ENCODE measurements around the gene ADGRF1.

DNA sequence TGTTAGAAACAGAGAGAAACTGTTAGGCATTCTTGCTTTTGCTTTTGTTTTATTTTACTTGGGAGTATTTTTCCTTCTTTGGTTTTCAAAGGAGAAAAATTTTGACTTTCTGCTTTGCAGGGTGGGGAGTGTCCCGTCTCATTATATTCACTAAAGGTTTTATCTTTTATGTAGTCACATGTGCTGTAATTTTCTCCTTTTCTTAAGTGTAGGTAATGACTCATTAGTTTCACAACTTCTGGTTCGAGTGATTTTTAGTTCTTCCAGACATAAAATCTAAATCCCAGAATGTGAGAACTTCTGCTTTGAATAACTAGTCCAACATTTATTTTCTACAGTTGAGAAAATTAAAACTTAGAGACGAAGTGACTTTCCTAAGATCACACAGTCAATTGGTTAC lies 37.7 kb downstream of the ADGRF1 start:
- TF ChIP-seq, protein P1, sequence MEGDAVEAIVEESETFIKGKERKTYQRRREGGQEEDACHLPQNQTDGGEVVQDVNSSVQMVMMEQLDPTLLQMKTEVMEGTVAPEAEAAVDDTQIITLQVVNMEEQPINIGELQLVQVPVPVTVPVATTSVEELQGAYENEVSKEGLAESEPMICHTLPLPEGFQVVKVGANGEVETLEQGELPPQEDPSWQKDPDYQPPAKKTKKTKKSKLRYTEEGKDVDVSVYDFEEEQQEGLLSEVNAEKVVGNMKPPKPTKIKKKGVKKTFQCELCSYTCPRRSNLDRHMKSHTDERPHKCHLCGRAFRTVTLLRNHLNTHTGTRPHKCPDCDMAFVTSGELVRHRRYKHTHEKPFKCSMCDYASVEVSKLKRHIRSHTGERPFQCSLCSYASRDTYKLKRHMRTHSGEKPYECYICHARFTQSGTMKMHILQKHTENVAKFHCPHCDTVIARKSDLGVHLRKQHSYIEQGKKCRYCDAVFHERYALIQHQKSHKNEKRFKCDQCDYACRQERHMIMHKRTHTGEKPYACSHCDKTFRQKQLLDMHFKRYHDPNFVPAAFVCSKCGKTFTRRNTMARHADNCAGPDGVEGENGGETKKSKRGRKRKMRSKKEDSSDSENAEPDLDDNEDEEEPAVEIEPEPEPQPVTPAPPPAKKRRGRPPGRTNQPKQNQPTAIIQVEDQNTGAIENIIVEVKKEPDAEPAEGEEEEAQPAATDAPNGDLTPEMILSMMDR (IDR thresholded peaks at IDR 0.05; ENCODE audit: insufficient read depth, low read length), result no peak
- TF ChIP-seq POLR2AphosphoS5 (IDR thresholded peaks at IDR 0.05; ENCODE audit: low read depth) (no peak), SPI1 (IDR thresholded peaks at IDR 0.05; ENCODE audit: borderline replicate concordance, low read depth) (no peak), GABPA (IDR thresholded peaks at IDR 0.05; ENCODE audit: low read depth) (no peak)
- TF ChIP-seq, protein P2, sequence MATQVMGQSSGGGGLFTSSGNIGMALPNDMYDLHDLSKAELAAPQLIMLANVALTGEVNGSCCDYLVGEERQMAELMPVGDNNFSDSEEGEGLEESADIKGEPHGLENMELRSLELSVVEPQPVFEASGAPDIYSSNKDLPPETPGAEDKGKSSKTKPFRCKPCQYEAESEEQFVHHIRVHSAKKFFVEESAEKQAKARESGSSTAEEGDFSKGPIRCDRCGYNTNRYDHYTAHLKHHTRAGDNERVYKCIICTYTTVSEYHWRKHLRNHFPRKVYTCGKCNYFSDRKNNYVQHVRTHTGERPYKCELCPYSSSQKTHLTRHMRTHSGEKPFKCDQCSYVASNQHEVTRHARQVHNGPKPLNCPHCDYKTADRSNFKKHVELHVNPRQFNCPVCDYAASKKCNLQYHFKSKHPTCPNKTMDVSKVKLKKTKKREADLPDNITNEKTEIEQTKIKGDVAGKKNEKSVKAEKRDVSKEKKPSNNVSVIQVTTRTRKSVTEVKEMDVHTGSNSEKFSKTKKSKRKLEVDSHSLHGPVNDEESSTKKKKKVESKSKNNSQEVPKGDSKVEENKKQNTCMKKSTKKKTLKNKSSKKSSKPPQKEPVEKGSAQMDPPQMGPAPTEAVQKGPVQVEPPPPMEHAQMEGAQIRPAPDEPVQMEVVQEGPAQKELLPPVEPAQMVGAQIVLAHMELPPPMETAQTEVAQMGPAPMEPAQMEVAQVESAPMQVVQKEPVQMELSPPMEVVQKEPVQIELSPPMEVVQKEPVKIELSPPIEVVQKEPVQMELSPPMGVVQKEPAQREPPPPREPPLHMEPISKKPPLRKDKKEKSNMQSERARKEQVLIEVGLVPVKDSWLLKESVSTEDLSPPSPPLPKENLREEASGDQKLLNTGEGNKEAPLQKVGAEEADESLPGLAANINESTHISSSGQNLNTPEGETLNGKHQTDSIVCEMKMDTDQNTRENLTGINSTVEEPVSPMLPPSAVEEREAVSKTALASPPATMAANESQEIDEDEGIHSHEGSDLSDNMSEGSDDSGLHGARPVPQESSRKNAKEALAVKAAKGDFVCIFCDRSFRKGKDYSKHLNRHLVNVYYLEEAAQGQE (IDR thresholded peaks at IDR 0.05; ENCODE audit: insufficient replicate concordance, low read depth), result no peak

Measured in HL-60 (cell line).